Liver (tissue), 3 donors: ENCODE results near the gene HMGN4.

Experiments
- EGR1 ChIP-seq, 2 donors: IDR thresholded peaks; 2 replicates each; pipeline ENCODE4 v1.6.1; 2016 to 2018; ENCODE audit warnings: antibody characterized with exemption in 2 of 2, low read depth in 2 of 2
- GABPA ChIP-seq, 2 donors: IDR thresholded peaks in 1 of 2; conservative IDR thresholded peaks in 1 of 2; 2 replicates each; pipeline ENCODE4 v1.6.1; 2016; ENCODE audit warnings: antibody characterized with exemption in 2 of 2, mild to moderate bottlenecking in 1 of 2, moderate library complexity in 1 of 2
- SP1 ChIP-seq: IDR thresholded peaks from 2 replicates; pipeline ENCODE4 v1.6.1; 2018; ENCODE audit warnings: antibody characterized with exemption, mild to moderate bottlenecking
- TAF1 ChIP-seq: conservative IDR thresholded peaks from 2 replicates; pipeline ENCODE4 v1.6.1; 2016; ENCODE audit warnings: antibody characterized with exemption, mild to moderate bottlenecking
- YY1 ChIP-seq: IDR thresholded peaks from 2 replicates; pipeline ENCODE4 v1.6.1; 2016; ENCODE audit warnings: antibody characterized with exemption, mild to moderate bottlenecking
- TF ChIP-seq, protein P1 (sequence below): fragments of 150-350 bp; IDR thresholded peaks from 2 replicates; pipeline ENCODE4 v1.5.1; 2017; ENCODE audit warnings: improper control_type of control experiment, low read depth, low read length; ENCODE audit not compliant: missing input control
- TF ChIP-seq, protein P2 (sequence below): IDR thresholded peaks from 2 replicates; pipeline ENCODE4 v1.6.1; 2016; ENCODE audit warnings: antibody characterized with exemption, mild to moderate bottlenecking
- TF ChIP-seq, protein P3 (sequence below): IDR thresholded peaks from 2 replicates; pipeline ENCODE4 v1.6.1; 2016; ENCODE audit warnings: antibody characterized with exemption
- donor health status: healthy.
- donor health status: healthy.

DNA sequence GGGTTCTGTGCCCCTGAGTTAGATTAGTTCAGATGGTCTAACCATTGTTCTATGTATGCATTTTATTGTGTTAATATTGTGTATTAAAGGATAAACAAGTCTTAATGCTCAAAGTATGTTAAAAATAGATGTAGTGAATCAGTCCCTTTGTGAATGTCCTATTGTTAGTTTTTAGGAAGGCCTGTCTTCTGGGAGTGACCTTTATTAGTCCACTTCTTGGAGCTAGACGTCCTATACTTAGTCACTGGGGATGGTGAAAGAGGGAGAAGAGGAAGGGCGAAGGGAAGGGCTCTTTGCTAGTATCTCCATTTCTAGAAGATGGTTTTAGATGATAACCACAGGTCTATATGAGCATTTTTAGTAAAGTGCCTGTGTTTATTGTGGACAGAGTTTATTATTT lies 12.3 kb upstream of the HMGN4 start:
- TF ChIP-seq TAF1 (no peak), YY1 (no peak), GABPA (IDR thresholded peaks at IDR 0.05 in 1 of 2, conservative IDR thresholded peaks at IDR 0.05 in 1 of 2) (no peak), SP1 (no peak), EGR1 (IDR thresholded peaks at IDR 0.05; ENCODE audit: low read depth in 2 of 2) (no peak)
- TF ChIP-seq, protein P1, sequence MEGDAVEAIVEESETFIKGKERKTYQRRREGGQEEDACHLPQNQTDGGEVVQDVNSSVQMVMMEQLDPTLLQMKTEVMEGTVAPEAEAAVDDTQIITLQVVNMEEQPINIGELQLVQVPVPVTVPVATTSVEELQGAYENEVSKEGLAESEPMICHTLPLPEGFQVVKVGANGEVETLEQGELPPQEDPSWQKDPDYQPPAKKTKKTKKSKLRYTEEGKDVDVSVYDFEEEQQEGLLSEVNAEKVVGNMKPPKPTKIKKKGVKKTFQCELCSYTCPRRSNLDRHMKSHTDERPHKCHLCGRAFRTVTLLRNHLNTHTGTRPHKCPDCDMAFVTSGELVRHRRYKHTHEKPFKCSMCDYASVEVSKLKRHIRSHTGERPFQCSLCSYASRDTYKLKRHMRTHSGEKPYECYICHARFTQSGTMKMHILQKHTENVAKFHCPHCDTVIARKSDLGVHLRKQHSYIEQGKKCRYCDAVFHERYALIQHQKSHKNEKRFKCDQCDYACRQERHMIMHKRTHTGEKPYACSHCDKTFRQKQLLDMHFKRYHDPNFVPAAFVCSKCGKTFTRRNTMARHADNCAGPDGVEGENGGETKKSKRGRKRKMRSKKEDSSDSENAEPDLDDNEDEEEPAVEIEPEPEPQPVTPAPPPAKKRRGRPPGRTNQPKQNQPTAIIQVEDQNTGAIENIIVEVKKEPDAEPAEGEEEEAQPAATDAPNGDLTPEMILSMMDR = no peak
- TF ChIP-seq, protein P2, sequence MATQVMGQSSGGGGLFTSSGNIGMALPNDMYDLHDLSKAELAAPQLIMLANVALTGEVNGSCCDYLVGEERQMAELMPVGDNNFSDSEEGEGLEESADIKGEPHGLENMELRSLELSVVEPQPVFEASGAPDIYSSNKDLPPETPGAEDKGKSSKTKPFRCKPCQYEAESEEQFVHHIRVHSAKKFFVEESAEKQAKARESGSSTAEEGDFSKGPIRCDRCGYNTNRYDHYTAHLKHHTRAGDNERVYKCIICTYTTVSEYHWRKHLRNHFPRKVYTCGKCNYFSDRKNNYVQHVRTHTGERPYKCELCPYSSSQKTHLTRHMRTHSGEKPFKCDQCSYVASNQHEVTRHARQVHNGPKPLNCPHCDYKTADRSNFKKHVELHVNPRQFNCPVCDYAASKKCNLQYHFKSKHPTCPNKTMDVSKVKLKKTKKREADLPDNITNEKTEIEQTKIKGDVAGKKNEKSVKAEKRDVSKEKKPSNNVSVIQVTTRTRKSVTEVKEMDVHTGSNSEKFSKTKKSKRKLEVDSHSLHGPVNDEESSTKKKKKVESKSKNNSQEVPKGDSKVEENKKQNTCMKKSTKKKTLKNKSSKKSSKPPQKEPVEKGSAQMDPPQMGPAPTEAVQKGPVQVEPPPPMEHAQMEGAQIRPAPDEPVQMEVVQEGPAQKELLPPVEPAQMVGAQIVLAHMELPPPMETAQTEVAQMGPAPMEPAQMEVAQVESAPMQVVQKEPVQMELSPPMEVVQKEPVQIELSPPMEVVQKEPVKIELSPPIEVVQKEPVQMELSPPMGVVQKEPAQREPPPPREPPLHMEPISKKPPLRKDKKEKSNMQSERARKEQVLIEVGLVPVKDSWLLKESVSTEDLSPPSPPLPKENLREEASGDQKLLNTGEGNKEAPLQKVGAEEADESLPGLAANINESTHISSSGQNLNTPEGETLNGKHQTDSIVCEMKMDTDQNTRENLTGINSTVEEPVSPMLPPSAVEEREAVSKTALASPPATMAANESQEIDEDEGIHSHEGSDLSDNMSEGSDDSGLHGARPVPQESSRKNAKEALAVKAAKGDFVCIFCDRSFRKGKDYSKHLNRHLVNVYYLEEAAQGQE = no peak
- TF ChIP-seq, protein P3, sequence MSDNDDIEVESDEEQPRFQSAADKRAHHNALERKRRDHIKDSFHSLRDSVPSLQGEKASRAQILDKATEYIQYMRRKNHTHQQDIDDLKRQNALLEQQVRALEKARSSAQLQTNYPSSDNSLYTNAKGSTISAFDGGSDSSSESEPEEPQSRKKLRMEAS = no peak
